GM23248 (cell line): Measurements from ENCODE around the gene CIC. TPM values are rescaled to one million over a fixed set of nuclear protein-coding genes. Genes with fewer than 3 reads are reported as not detected.
"Not testable (repeated sequence)": the region's sequence is repeated elsewhere in the genome, so short reads cannot be mapped to it uniquely, and the experiment has no call there.

ENCODE experiments used
- DNase-seq: peaks from one replicate; pipeline ENCODE4 v3.0.0-alpha.2; 2015
- H2AFZ ChIP-seq: fragments of 200-600 bp; sonication (generic); 2 replicates; pipeline ENCODE4 v1.6.1; 2016; ENCODE audit warnings: antibody characterized with exemption
- H3F3A ChIP-seq: fragments of 200-600 bp; sonication (generic); 2 replicates; pipeline ENCODE4 v1.6.1; 2016; ENCODE audit warnings: mild to moderate bottlenecking, antibody characterized with exemption, mixed run types; ENCODE audit not compliant: insufficient read depth
- H3K27ac ChIP-seq: fragments of 200-600 bp; sonication (generic); 2 replicates; pipeline ENCODE4 v1.5.1; 2016; ENCODE audit warnings: mild to moderate bottlenecking
- H3K27me3 ChIP-seq: fragments of 200-600 bp; sonication (generic); replicated peaks from 2 replicates; pipeline ENCODE4 v1.6.1; 2016; ENCODE audit warnings: mild to moderate bottlenecking; ENCODE audit not compliant: insufficient read depth
- H3K36me3 ChIP-seq: fragments of 200-600 bp; sonication (generic); 2 replicates; pipeline ENCODE4 v1.6.1; 2016; ENCODE audit warnings: low read depth, mild to moderate bottlenecking
- H3K4me1 ChIP-seq: fragments of 200-600 bp; sonication (generic); 2 replicates; pipeline ENCODE4 v1.6.1; 2016; ENCODE audit warnings: mild to moderate bottlenecking; ENCODE audit not compliant: insufficient read depth
- H3K4me2 ChIP-seq: fragments of 200-600 bp; sonication (generic); one replicate; pipeline ENCODE4 v1.6.1; 2016; ENCODE audit warnings: mild to moderate bottlenecking; ENCODE audit not compliant: unreplicated experiment
- H3K4me3 ChIP-seq: fragments of 200-600 bp; sonication (generic); 2 replicates; pipeline ENCODE4 v1.5.1; 2016; ENCODE audit warnings: mild to moderate bottlenecking
- H3K79me2 ChIP-seq: fragments of 200-600 bp; sonication (generic); 2 replicates; pipeline ENCODE4 v1.6.1; 2016; ENCODE audit warnings: mild to moderate bottlenecking; ENCODE audit not compliant: insufficient read depth
- H3K9ac ChIP-seq: fragments of 200-600 bp; sonication (generic); 2 replicates; pipeline ENCODE4 v1.6.1; 2016; ENCODE audit warnings: mild to moderate bottlenecking
- H3K9me2 ChIP-seq: fragments of 200-600 bp; sonication (generic); 2 replicates; pipeline ENCODE4 v1.6.1; 2016; ENCODE audit warnings: mixed run types, mild to moderate bottlenecking, moderate library complexity; ENCODE audit not compliant: insufficient read depth
- H3K9me3 ChIP-seq: fragments of 200-600 bp; sonication (generic); one replicate; pipeline ENCODE4 v1.6.1; 2017; ENCODE audit warnings: low read depth
- H4K20me1 ChIP-seq: fragments of 200-600 bp; sonication (generic); 2 replicates; pipeline ENCODE4 v1.6.0; 2016; ENCODE audit not compliant: insufficient read depth
- EZH2 ChIP-seq: fragments of 200-600 bp; sonication (generic); IDR thresholded peaks from 2 replicates; pipeline ENCODE4 v1.6.1; 2018; ENCODE audit warnings: antibody characterized with exemption, mild to moderate bottlenecking; ENCODE audit not compliant: insufficient read depth, poor library complexity, severe bottlenecking
- EZH2phosphoT487 ChIP-seq: fragments of 200-600 bp; sonication (generic); IDR thresholded peaks from 2 replicates; pipeline ENCODE4 v1.6.1; 2018; ENCODE audit warnings: antibody characterized with exemption, moderate library complexity, mild to moderate bottlenecking, low read depth; ENCODE audit not compliant: insufficient read depth
- WGBS, 2 experiments: methylation state at CpG; one replicate each; pipeline ENCODE4 v1.1.6; 2015 to 2017; ENCODE audit warnings: low lambda C conversion rate in 2 of 2, low coverage in 1 of 2; ENCODE audit errors: missing lambda C conversion rate in 2 of 2; 5-methylcytosine and 5-hydroxymethylcytosine counted together
- in situ Hi-C: fragments of 300-500 bp; cut with MboI; formaldehyde crosslinking; loops from 2 replicates; pipeline ENCODE4 v1.15.0; 2020
- polyA plus RNA-seq: library from polyadenylated mRNA; unstranded; fragments of >200 nt; fragmentation: Nextera tagmentation; extraction: Ambion mirVana; gene quantifications from 2 replicates; pipeline ENCODE4 v1.2.1, GENCODE V29; 2016
- total RNA-seq: library from RNA; depleted of rRNA; stranded (reverse); fragments of >200 nt; shearing (Covaris generic); gene quantifications from 2 replicates; pipeline ENCODE4 v1.2.3, GENCODE V29; 2014

Gene CIC
- total and polyA plus RNA-seq, 2 experiments from 2014 or later = 8.3 to 17.5 TPM

- no peaks in the 10 kb centered on the region for H3K9me2 ChIP-seq
- H3K9me3 ChIP-seq = no peaks in the 10 kb centered on the region
- 89 to 95% methylated on average over 11 to 21 of the region's 21 CpGs for WGBS, 2 experiments
- DNase-seq = no peak
- no peaks in the 10 kb centered on the region for H4K20me1 ChIP-seq
- no peaks in the 10 kb centered on the region for H3K4me1 ChIP-seq
- H3K27me3 ChIP-seq = no peaks in the 10 kb centered on the region
- no peak for TF ChIP-seq EZH2
- no peak for TF ChIP-seq EZH2phosphoT487
- H3K4me2 ChIP-seq = no peak overlapping the region
- no peak overlapping the region for H3K27ac ChIP-seq
- no peak overlapping the region for H3K4me3 ChIP-seq
- peaks cover 5% of the 10 kb centered on the region; the same call in 1 of the 2 replicates for H3K79me2 ChIP-seq
- no peak overlapping the region for H2AFZ ChIP-seq
- no peaks in the 10 kb centered on the region for H3F3A ChIP-seq
- no peak overlapping the region for H3K9ac ChIP-seq
- no peaks in the 10 kb centered on the region for H3K36me3 ChIP-seq
- in situ Hi-C loops = no loop called here
Observed at GRCh38 chr19:42333975-42334696, 65.1 kb downstream of the CIC start.

GRCh38 chr19:42334697-42335373 lies 65.8 kb downstream of the CIC start:
- Histone ChIP-seq H3K9me2 (no peaks in the 10 kb centered on the region), H3F3A (no peaks in the 10 kb centered on the region), H3K4me2 (no peak overlapping the region), H3K27me3 (no peaks in the 10 kb centered on the region), H3K27ac (no peak overlapping the region), H4K20me1 (no peaks in the 10 kb centered on the region), H3K4me1 (no peaks in the 10 kb centered on the region), H3K4me3 (no peak overlapping the region), H3K36me3 (no peaks in the 10 kb centered on the region), H3K9ac (no peak overlapping the region), H2AFZ (no peak overlapping the region), H3K9me3 (no peaks in the 10 kb centered on the region), H3K79me2 (peaks cover 5% of the 10 kb centered on the region; the same call in 1 of the 2 replicates)
- in situ Hi-C loops = no loop called here
- no peak for DNase-seq
- 87 to 89% methylated on average over 13 of the region's 13 CpGs for WGBS, 2 experiments
- no peak for TF ChIP-seq EZH2phosphoT487
- TF ChIP-seq EZH2 = no peak

GRCh38 chr19:42335374-42335936 lies 66.4 kb downstream of the CIC start:
- Histone ChIP-seq H3K9ac (no peak overlapping the region), H3K9me3 (no peaks in the 10 kb centered on the region), H3K27ac (no peak overlapping the region), H3K4me3 (no peak overlapping the region), H2AFZ (no peak overlapping the region), H4K20me1 (no peaks in the 10 kb centered on the region), H3K79me2 (peaks cover 4% of the 10 kb centered on the region; the same call in 1 of the 2 replicates), H3K9me2 (no peaks in the 10 kb centered on the region), H3K36me3 (no peaks in the 10 kb centered on the region), H3K27me3 (no peaks in the 10 kb centered on the region), H3F3A (no peaks in the 10 kb centered on the region), H3K4me2 (no peak overlapping the region), H3K4me1 (no peaks in the 10 kb centered on the region)
- 92 to 94% methylated on average over 7 of the region's 7 CpGs for WGBS, 2 experiments
- in situ Hi-C loops = no loop called here
- TF ChIP-seq EZH2 = no peak
- TF ChIP-seq EZH2phosphoT487 = no peak
- no peak for DNase-seq

GRCh38 chr19:42335971-42336370 lies 66.9 kb downstream of the CIC start:
- WGBS, 2 experiments = 87 to 88% methylated on average over 16 to 19 of the region's 19 CpGs
- H3K9me3 ChIP-seq = no peaks in the 10 kb centered on the region

GRCh38 chr19:42339126-42339860 lies 70.2 kb downstream of the CIC start:
- in situ Hi-C loops, H3K36me3 ChIP-seq, H3F3A ChIP-seq, H3K4me3 ChIP-seq, H3K79me2 ChIP-seq, DNase-seq, H3K9me3 ChIP-seq, H3K4me2 ChIP-seq, H3K27me3 ChIP-seq, H3K27ac ChIP-seq, H2AFZ ChIP-seq, H4K20me1 ChIP-seq, H3K9me2 ChIP-seq, H3K9ac ChIP-seq, H3K4me1 ChIP-seq: not testable (repeated sequence)
- WGBS, 2 experiments = 88 to 92% methylated on average over 7 of the region's 7 CpGs

More at GRCh38 chr19:42335971-42336370, 66.9 kb downstream of the CIC start:
- H3K9ac ChIP-seq = no peak overlapping the region
- no peaks in the 10 kb centered on the region; the same call in 1 of the 2 replicates for H3K79me2 ChIP-seq
- no peaks in the 10 kb centered on the region for H3K4me1 ChIP-seq
- H3K27ac ChIP-seq = no peak overlapping the region
- H3F3A ChIP-seq = no peaks in the 10 kb centered on the region
- no peaks in the 10 kb centered on the region for H3K27me3 ChIP-seq
- H3K4me2 ChIP-seq = no peak overlapping the region
- TF ChIP-seq EZH2phosphoT487 (no peak), EZH2 (no peak)
- no peaks in the 10 kb centered on the region for H3K36me3 ChIP-seq
- H3K9me2 ChIP-seq = no peaks in the 10 kb centered on the region
- H4K20me1 ChIP-seq = no peaks in the 10 kb centered on the region
- H2AFZ ChIP-seq = no peak overlapping the region
- in situ Hi-C loops = no loop called here
- H3K4me3 ChIP-seq = no peak overlapping the region
- DNase-seq = no peak

GRCh38 chr19:42339922-42340321 lies 70.9 kb downstream of the CIC start:
- H3K36me3 ChIP-seq, H3K9me3 ChIP-seq, H4K20me1 ChIP-seq, H3K79me2 ChIP-seq, DNase-seq, H3K4me3 ChIP-seq, in situ Hi-C loops, H3K27ac ChIP-seq, H3K4me2 ChIP-seq, H3K27me3 ChIP-seq, H3F3A ChIP-seq, H3K9ac ChIP-seq, H3K9me2 ChIP-seq, H3K4me1 ChIP-seq, H2AFZ ChIP-seq: not testable (repeated sequence)
- 94 to 96% methylated on average over 4 of the region's 4 CpGs for WGBS, 2 experiments
